Measurements from ENCODE around the gene TEN1. TPM values are rescaled to one million over a fixed set of nuclear protein-coding genes. Genes with fewer than 3 reads are reported as not detected.
A peak's percentile ranks its signal among the peaks of the same experiment; 100 is the strongest.

The TEN1 gene
- total and polyA plus RNA-seq, 9 of the 15 experiments (the other 6 are each of a cell fraction or from before 2014, with no cell fraction given) = 1.3 to 25.7 (median 10.1) TPM

GRCh38 chr17:75970011-75970523, 9.0 kb upstream of the TEN1 start (continued):
- TF ChIP-seq VEZF1 (CRISPR knock-in tag; IDR thresholded peaks at IDR 0.05) (peak; percentile 59), ARID4B (CRISPR knock-in tag; IDR thresholded peaks at IDR 0.05) (no peak), LARP7 (IDR thresholded peaks at IDR 0.05) (0 out of 2 replicates have a peak, but pooled peaks have one; percentile 12), SMAD3 (CRISPR knock-in tag; conservative IDR thresholded peaks at IDR 0.05) (0 out of 2 replicates have a peak, but pooled peaks have one; percentile 28), ZNF507 (tag; conservative IDR thresholded peaks at IDR 0.05) (no peak), PCBP1 (IDR thresholded peaks at IDR 0.05; ENCODE audit: low read depth, low read length, poor library complexity, severe bottlenecking) (no peak), SMARCE1 (IDR thresholded peaks at IDR 0.05) (peak; percentile 99), ZBTB11 (CRISPR knock-in tag; IDR thresholded peaks at IDR 0.05) (peak in 1 of 3 experiments; percentile 58; a peak in 2 of 6 replicates), CHAMP1 (IDR thresholded peaks at IDR 0.05) (no peak), USF2 (CRISPR knock-in tag; IDR thresholded peaks at IDR 0.05) (no peak), ZBTB17 (CRISPR knock-in tag; IDR thresholded peaks at IDR 0.05) (0 out of 2 replicates have a peak, but pooled peaks have one; percentile 26), HDAC6 (IDR thresholded peaks at IDR 0.05; ENCODE audit: low read depth, low read length) (no peak), TRIM28 (IDR thresholded peaks at IDR 0.05) (peak; percentile 45; the same call in 1 of the 2 replicates), CBFA2T2 (conservative IDR thresholded peaks at IDR 0.05) (peak; percentile 96), PTBP1 (IDR thresholded peaks at IDR 0.05; ENCODE audit: low read depth, low read length) (no peak)
